Transverse colon (tissue), 4 donors: ENCODE results near the gene PRKCH. TPM values are rescaled to one million over a fixed set of nuclear protein-coding genes. Genes with fewer than 3 reads are reported as not detected.

Experiments used
- DNase-seq: peaks from one replicate; pipeline ENCODE4 v3.0.0-alpha.2; 2019
- H3K27ac ChIP-seq, 4 donors: fragments of 200-600 bp; sonication (generic); 2 replicates each; pipeline ENCODE4 v1.5.1; 2016 to 2018; ENCODE audit warnings: inconsistent platforms in 4 of 4
- H3K27me3 ChIP-seq: fragments of 200-600 bp; sonication (generic); 2 replicates; pipeline ENCODE4 v1.5.1; 2017; ENCODE audit warnings: inconsistent platforms
- H3K36me3 ChIP-seq, 4 donors: fragments of 200-600 bp; sonication (generic); 2 replicates each; pipeline ENCODE4 v1.5.1; 2017 to 2019; ENCODE audit warnings: inconsistent platforms in 4 of 4
- H3K4me1 ChIP-seq, 4 donors: fragments of 200-600 bp; sonication (generic); 2 replicates each; pipeline ENCODE4 v1.5.1; 2017 to 2020; ENCODE audit warnings: inconsistent platforms in 4 of 4
- H3K4me3 ChIP-seq, 4 donors: fragments of 200-600 bp; sonication (generic); 1 replicate in 1 of 4; 2 replicates in 3 of 4; pipeline versions ENCODE4 v1.5.1 to v1.6.1; 2017 to 2019; ENCODE audit warnings: inconsistent platforms in 4 of 4
- H3K9me3 ChIP-seq, 2 donors: fragments of 200-600 bp; sonication (generic); 2 replicates each; pipeline ENCODE4 v1.5.1; 2017 to 2019; ENCODE audit warnings: inconsistent platforms in 2 of 2
- CTCF ChIP-seq, 5 experiments: fragments of 200-600 bp in 3 of 5; fragments of 450-650 bp in 2 of 5; sonication (generic) in 3 of 5; IDR thresholded peaks; 1 replicate in 2 of 5; 2 replicates in 3 of 5; pipeline ENCODE4 v1.5.1; 2016 to 2017; ENCODE audit warnings: antibody characterized with exemption in 5 of 5, inconsistent platforms in 3 of 5, mild to moderate bottlenecking in 2 of 5, moderate library complexity in 1 of 5
- EP300 ChIP-seq: sonication (generic); formaldehyde crosslinking; IDR thresholded peaks from one replicate; pipeline ENCODE4 v1.6.1; 2017; ENCODE audit warnings: antibody characterized with exemption, low read depth
- POLR2A ChIP-seq: fragments of 450-650 bp; IDR thresholded peaks from one replicate; pipeline ENCODE4 v1.6.1; 2016; ENCODE audit warnings: antibody characterized with exemption, mild to moderate bottlenecking, moderate library complexity
- POLR2AphosphoS5 ChIP-seq, 3 donors: sonication (generic); formaldehyde crosslinking; IDR thresholded peaks; one replicate each; pipeline ENCODE4 v1.6.1; 2016; ENCODE audit warnings: antibody characterized with exemption in 3 of 3
- WGBS, 2 donors: methylation state at CpG; one replicate each; pipeline ENCODE4 v1.1.5; 2018; ENCODE audit warnings: low coverage in 1 of 2; 5-methylcytosine and 5-hydroxymethylcytosine counted together
- in situ Hi-C, 4 donors: fragments of 200-750 bp; cut with MboI; loops; one replicate each; pipeline versions ENCODE4 v1.15.0 to v1.15.1; 2017; ENCODE audit warnings: low sequenced_read_pairs in 3 of 4, low pct_ligation_motif_present in 1 of 4, low pct_unique_long_range_greater_than_20kb in 1 of 4
- intact Hi-C: fragments of 100-400 bp; cut with DNase I; formaldehyde crosslinking; loops from one replicate; pipeline ENCODE4 v1.15.1; 2023; ENCODE audit warnings: low total_unique reads
- total RNA-seq, 4 donors: library from RNA; depleted of rRNA; stranded (reverse); fragments of >200 nt; gene quantifications; one replicate each; pipeline ENCODE4 v1.1.0, GENCODE V29; 2016

The PRKCH gene
- total RNA-seq, 4 donors from 2014 or later = 12.4 to 38.9 (median 27.0) TPM

GRCh38 chr14:61494018-61494417, 172.6 kb downstream of the PRKCH start:
- in situ Hi-C loops = no loop called here
- H3K27me3 ChIP-seq = no peaks in the 10 kb centered on the region
- no peaks in the 10 kb centered on the region for H3K9me3 ChIP-seq
- WGBS, 2 donors = 77 to 80% methylated on average over 1 of the region's 1 CpG
- intact Hi-C loops = no loop called here
- no peak overlapping the region for H3K4me3 ChIP-seq
- no peak overlapping the region for H3K27ac ChIP-seq
- DNase-seq = no peak
- no peak for TF ChIP-seq EP300
- TF ChIP-seq POLR2AphosphoS5 (IDR thresholded peaks at IDR 0.05) = no peak
- no peak for TF ChIP-seq POLR2A
- TF ChIP-seq CTCF (IDR thresholded peaks at IDR 0.05) = no peak
- H3K36me3 ChIP-seq = no peaks in the 10 kb centered on the region
- H3K4me1 ChIP-seq = peaks cover 0 to 5% (median 0%) of the 10 kb centered on the region in 4 donors

- no peak for DNase-seq
- Histone ChIP-seq H3K4me1 (no peaks in the 10 kb centered on the region), H3K4me3 (no peak overlapping the region), H3K36me3 (no peaks in the 10 kb centered on the region), H3K27ac (no peak overlapping the region), H3K27me3 (no peaks in the 10 kb centered on the region), H3K9me3 (no peaks in the 10 kb centered on the region)
- TF ChIP-seq CTCF (IDR thresholded peaks at IDR 0.05) (no peak), POLR2A (no peak), POLR2AphosphoS5 (IDR thresholded peaks at IDR 0.05) (no peak), EP300 (no peak)
- intact Hi-C loops = no loop called here
- in situ Hi-C loops = no loop called here
- 93 to 100% methylated on average over 2 to 5 of the region's 5 CpGs for WGBS, 2 donors
Measured at GRCh38 chr14:61495809-61496208, 174.4 kb downstream of the PRKCH start.

- Histone ChIP-seq H3K4me3 (no peak overlapping the region), H3K4me1 (peaks cover 0 to 11% (median 0%) of the 10 kb centered on the region in 4 donors), H3K27ac (no peak overlapping the region), H3K9me3 (no peaks in the 10 kb centered on the region), H3K36me3 (no peaks in the 10 kb centered on the region), H3K27me3 (no peaks in the 10 kb centered on the region)
- DNase-seq = no peak
- 28% methylated on average over 3 of the region's 3 CpGs; no CpG with 5 or more reads in 1 of the 2 donors for WGBS, 2 donors
- in situ Hi-C loops (no loop called here), intact Hi-C loops (no loop called here)
- no peak for TF ChIP-seq EP300
- TF ChIP-seq CTCF (IDR thresholded peaks at IDR 0.05) = no peak
- TF ChIP-seq POLR2AphosphoS5 (IDR thresholded peaks at IDR 0.05) = no peak
- no peak for TF ChIP-seq POLR2A
Measured at GRCh38 chr14:61498303-61498702, 176.9 kb downstream of the PRKCH start.

GRCh38 chr14:61498811-61499210, 177.4 kb downstream of the PRKCH start:
- peak overlapping the region in 1 of 4 donors; percentile 19 for H3K27ac ChIP-seq
- in situ Hi-C loops = no loop called here
- H3K9me3 ChIP-seq = no peaks in the 10 kb centered on the region
- TF ChIP-seq POLR2A = no peak
- no peak for TF ChIP-seq EP300
- no peak for TF ChIP-seq CTCF (IDR thresholded peaks at IDR 0.05)
- no peak for TF ChIP-seq POLR2AphosphoS5 (IDR thresholded peaks at IDR 0.05)
- DNase-seq = no peak
- no peaks in the 10 kb centered on the region for H3K27me3 ChIP-seq
- intact Hi-C loops = no loop called here
- H3K4me1 ChIP-seq = peaks cover 0 to 16% (median 0%) of the 10 kb centered on the region in 4 donors
- H3K36me3 ChIP-seq = no peaks in the 10 kb centered on the region
- WGBS, 2 donors = 40 to 66% methylated on average over 1 to 6 of the region's 6 CpGs
- no peak overlapping the region for H3K4me3 ChIP-seq
